CD4-positive, CD25-positive, alpha-beta regulatory T cell (primary cell): ENCODE results near the gene SLC2A13. TPM values are rescaled to one million over a fixed set of nuclear protein-coding genes. Genes with fewer than 3 reads are reported as not detected.
A peak's percentile ranks its signal among the peaks of the same experiment; 100 is the strongest.
"Not testable (repeated sequence)": the region's sequence is repeated elsewhere in the genome, so short reads cannot be mapped to it uniquely, and the experiment has no call there.

Experiments used
- ATAC-seq, 2 donors: fragments of 150-1000 bp; cut with Tn5 transposase; one replicate each; pipeline ENCODE4 v1.10.0; 2021; ENCODE audit warnings: low read depth in 2 of 2, moderate number of reproducible peaks in 2 of 2, moderate library complexity in 1 of 2
- DNase-seq, 3 donors: peaks; one replicate each; pipeline versions ENCODE4 v3.0.0 to v3.0.0-alpha.2; 2012 to 2022; ENCODE audit warnings: mixed read lengths in 1 of 3
- H3K27ac ChIP-seq: one replicate; pipeline ENCODE4 v1.7.0; 2013; ENCODE audit warnings: mild to moderate bottlenecking, low read length; ENCODE audit not compliant: insufficient read depth, poor library complexity, severe bottlenecking
- H3K27me3 ChIP-seq: one replicate; pipeline ENCODE4 v1.7.0; 2013; ENCODE audit warnings: low read length; ENCODE audit not compliant: control insufficient read depth, insufficient read depth
- H3K36me3 ChIP-seq: one replicate; pipeline ENCODE4 v1.7.0; 2013; ENCODE audit warnings: mild to moderate bottlenecking, low read length, moderate library complexity; ENCODE audit not compliant: control insufficient read depth, insufficient read depth
- H3K4me1 ChIP-seq: 2 replicates; pipeline ENCODE4 v1.7.0; 2013; ENCODE audit warnings: mild to moderate bottlenecking, low read length; ENCODE audit not compliant: insufficient read depth, control insufficient read depth, poor library complexity, severe bottlenecking
- H3K4me3 ChIP-seq: one replicate; pipeline ENCODE4 v1.7.0; 2013; ENCODE audit warnings: low read depth, mild to moderate bottlenecking, low read length, moderate library complexity
- H3K9me3 ChIP-seq, 2 experiments: 1 replicate in 1 of 2; 2 replicates in 1 of 2; pipeline ENCODE4 v1.7.0; 2013; ENCODE audit warnings: low read length in 2 of 2, mild to moderate bottlenecking in 1 of 2, moderate library complexity in 1 of 2; ENCODE audit not compliant: control insufficient read depth in 2 of 2
- H3K27ac Mint-ChIP-seq, 3 donors: one replicate each; pipeline ENCODE4 v1.8.0; 2020 to 2022; ENCODE audit warnings: mild to moderate bottlenecking in 3 of 3, mixed read lengths in 3 of 3, moderate library complexity in 2 of 3
- H3K27me3 Mint-ChIP-seq: one replicate; pipeline ENCODE4 v1.8.0; 2022; ENCODE audit warnings: mild to moderate bottlenecking, mixed read lengths
- H3K36me3 Mint-ChIP-seq: one replicate; pipeline ENCODE4 v1.8.0; 2020; ENCODE audit warnings: mixed read lengths
- H3K4me1 Mint-ChIP-seq, 4 donors: one replicate each; pipeline ENCODE4 v1.8.0; 2020 to 2022; ENCODE audit warnings: mixed read lengths in 4 of 4, mild to moderate bottlenecking in 1 of 4
- H3K4me3 Mint-ChIP-seq, 4 donors: one replicate each; pipeline ENCODE4 v1.8.0; 2020 to 2022; ENCODE audit warnings: mild to moderate bottlenecking in 4 of 4, mixed read lengths in 4 of 4, moderate library complexity in 3 of 4
- H3K9me3 Mint-ChIP-seq, 7 donors: one replicate each; pipeline ENCODE4 v1.8.0; 2020 to 2022; ENCODE audit warnings: mixed read lengths in 7 of 7, mild to moderate bottlenecking in 3 of 7, moderate library complexity in 2 of 7
- polyA plus RNA-seq, 4 donors: library from polyadenylated mRNA; unstranded; fragments of 300-500 nt; fragmentation: Illumina TruSeq; gene quantifications; one replicate each; pipeline ENCODE4 v1.2.3, GENCODE V29; 2021
- total RNA-seq: library from RNA; stranded (reverse); gene quantifications from one replicate; pipeline ENCODE4 v1.2.3, GENCODE V29; 2022

SLC2A13 gene
- total and polyA plus RNA-seq, 5 donors from 2014 or later = 0.96 to 4.4 (median 1.9) TPM

- H3K36me3 ChIP-seq, DNase-seq, H3K27me3 ChIP-seq, ATAC-seq, H3K27ac Mint-ChIP-seq, H3K27ac ChIP-seq, H3K27me3 Mint-ChIP-seq, H3K4me3 ChIP-seq, H3K4me1 ChIP-seq, H3K4me3 Mint-ChIP-seq, H3K4me1 Mint-ChIP-seq: not testable (repeated sequence)
- peaks cover 0 to 11% of the 10 kb centered on the region in 2 experiments for H3K9me3 ChIP-seq
- Mint-ChIP-seq H3K9me3 (peaks cover 0 to 20% (median 9%) of the 10 kb centered on the region in 7 donors), H3K36me3 (peaks cover 16% of the 10 kb centered on the region)
Observed at GRCh38 chr12:39746151-39746550, 359.7 kb downstream of the SLC2A13 start.

- Histone ChIP-seq H3K27me3 (no peaks in the 10 kb centered on the region), H3K4me1 (no peaks in the 10 kb centered on the region), H3K9me3 (peaks cover 0 to 11% of the 10 kb centered on the region in 2 experiments), H3K27ac (no peak overlapping the region), H3K4me3 (no peak overlapping the region), H3K36me3 (no peaks in the 10 kb centered on the region)
- DNase-seq = no peak
- Mint-ChIP-seq H3K36me3 (peaks cover 17% of the 10 kb centered on the region), H3K27me3 (no peaks in the 10 kb centered on the region), H3K4me1 (no peaks in the 10 kb centered on the region), H3K9me3 (peaks cover 0 to 15% (median 6%) of the 10 kb centered on the region in 7 donors), H3K27ac (no peak overlapping the region), H3K4me3 (no peak overlapping the region)
- no peak for ATAC-seq
Observed at GRCh38 chr12:39743655-39744054, 362.2 kb downstream of the SLC2A13 start.

DNA sequence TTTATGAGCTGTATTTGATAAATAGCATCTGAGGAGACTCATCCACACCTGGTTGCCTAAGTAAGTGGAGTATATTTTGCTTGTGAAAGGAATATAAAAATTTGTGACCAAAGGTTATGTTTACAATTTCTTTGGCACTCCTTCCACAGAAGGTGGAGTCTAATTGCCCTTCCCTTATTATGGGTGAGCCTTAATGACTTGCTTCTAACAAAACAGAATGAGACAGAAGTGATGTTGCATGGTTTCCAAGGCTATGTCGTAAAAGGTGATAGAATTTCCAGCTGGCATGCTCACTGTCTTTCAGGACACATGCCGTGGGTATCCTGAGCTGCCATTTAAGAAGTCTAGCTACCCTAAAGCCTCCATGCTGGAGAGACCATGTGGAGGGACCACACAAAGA is 369.5 kb downstream of the SLC2A13 start:
- Mint-ChIP-seq H3K4me1 (no peaks in the 10 kb centered on the region), H3K4me3 (no peak overlapping the region), H3K36me3 (peaks cover 7% of the 10 kb centered on the region), H3K9me3 (peaks cover 5 to 18% (median 13%) of the 10 kb centered on the region in 7 donors), H3K27ac (no peak overlapping the region), H3K27me3 (peaks cover 5% of the 10 kb centered on the region)
- ATAC-seq (no peak), DNase-seq (no peak)
- H3K27me3 ChIP-seq = no peaks in the 10 kb centered on the region
- H3K4me1 ChIP-seq = no peaks in the 10 kb centered on the region
- H3K27ac ChIP-seq = no peak overlapping the region
- H3K9me3 ChIP-seq = peaks cover 16% of the 10 kb centered on the region in 2 experiments
- H3K36me3 ChIP-seq = no peaks in the 10 kb centered on the region
- H3K4me3 ChIP-seq = no peak overlapping the region

- ATAC-seq (peak; percentile 67 to 79), DNase-seq (peak in 1 of 3 donors; percentile 53)
- no peaks in the 10 kb centered on the region for H3K36me3 Mint-ChIP-seq
- H3K4me3 ChIP-seq = peak overlapping the region; percentile 13
- H3K4me1 ChIP-seq = peaks cover 5% of the 10 kb centered on the region
- peak overlapping the region in 1 of 4 donors; percentile 33 for H3K4me3 Mint-ChIP-seq
- H3K9me3 Mint-ChIP-seq = peaks cover 0 to 8% (median 1%) of the 10 kb centered on the region in 7 donors
- no peaks in the 10 kb centered on the region for H3K27me3 Mint-ChIP-seq
- H3K27ac ChIP-seq = no peak overlapping the region
- H3K9me3 ChIP-seq = no peaks in the 10 kb centered on the region
- no peak overlapping the region for H3K27ac Mint-ChIP-seq
- H3K27me3 ChIP-seq = no peaks in the 10 kb centered on the region
- H3K36me3 ChIP-seq = no peaks in the 10 kb centered on the region
- H3K4me1 Mint-ChIP-seq = peaks cover 6 to 31% (median 13%) of the 10 kb centered on the region in 4 donors
Observed at GRCh38 chr12:39723831-39724230, 382.1 kb downstream of the SLC2A13 start.

DNA sequence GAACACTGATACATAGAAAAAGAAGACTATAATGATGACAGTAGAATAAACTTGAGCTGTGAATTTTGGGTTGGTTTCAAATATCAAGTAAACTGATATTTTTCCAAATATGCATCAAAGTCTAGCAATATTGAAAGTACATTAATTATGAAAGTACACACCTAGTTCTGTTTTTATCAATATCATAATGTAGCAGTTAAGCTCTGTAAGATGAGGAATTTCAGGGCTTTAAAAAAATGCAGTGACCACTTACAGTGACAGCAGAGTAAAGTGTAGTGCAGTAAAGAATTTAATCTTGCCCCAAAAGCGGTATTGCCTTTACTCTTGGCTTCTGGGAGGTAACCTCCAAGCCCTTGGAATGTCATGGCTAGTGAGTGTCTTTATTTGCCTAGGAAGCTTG is 383.4 kb downstream of the SLC2A13 start:
- Histone ChIP-seq H3K4me3 (peak overlapping the region; percentile 21), H3K27ac (no peak overlapping the region), H3K4me1 (peaks cover 5% of the 10 kb centered on the region), H3K36me3 (no peaks in the 10 kb centered on the region), H3K9me3 (no peaks in the 10 kb centered on the region), H3K27me3 (no peaks in the 10 kb centered on the region)
- H3K36me3 Mint-ChIP-seq = no peaks in the 10 kb centered on the region
- ATAC-seq = no peak
- H3K9me3 Mint-ChIP-seq = peaks cover 0 to 6% (median 0%) of the 10 kb centered on the region in 7 donors
- no peak for DNase-seq
- H3K4me3 Mint-ChIP-seq = no peak overlapping the region
- no peaks in the 10 kb centered on the region for H3K27me3 Mint-ChIP-seq
- H3K4me1 Mint-ChIP-seq = peaks cover 6 to 31% (median 13%) of the 10 kb centered on the region in 4 donors
- H3K27ac Mint-ChIP-seq = peak overlapping the region in 1 of 3 donors; percentile 28

GRCh38 chr12:39713552-39713951 is 392.3 kb downstream of the SLC2A13 start:
- Mint-ChIP-seq H3K27ac (no peak overlapping the region), H3K4me3 (no peak overlapping the region), H3K36me3 (no peaks in the 10 kb centered on the region), H3K9me3 (peaks cover 0 to 6% (median 0%) of the 10 kb centered on the region in 7 donors), H3K4me1 (peaks cover 0 to 2% (median 0%) of the 10 kb centered on the region in 4 donors), H3K27me3 (no peaks in the 10 kb centered on the region)
- Histone ChIP-seq H3K4me3 (no peak overlapping the region), H3K4me1 (no peaks in the 10 kb centered on the region), H3K9me3 (no peaks in the 10 kb centered on the region), H3K27me3 (no peaks in the 10 kb centered on the region), H3K27ac (no peak overlapping the region), H3K36me3 (no peaks in the 10 kb centered on the region)
- no peak for DNase-seq
- ATAC-seq = no peak

- H3K36me3 ChIP-seq = no peaks in the 10 kb centered on the region
- ATAC-seq (no peak), DNase-seq (no peak)
- H3K4me3 ChIP-seq = no peak overlapping the region
- no peaks in the 10 kb centered on the region for H3K4me1 ChIP-seq
- no peaks in the 10 kb centered on the region for H3K9me3 ChIP-seq
- peaks cover 0 to 2% (median 0%) of the 10 kb centered on the region in 4 donors for H3K4me1 Mint-ChIP-seq
- H3K4me3 Mint-ChIP-seq = no peak overlapping the region
- H3K27ac Mint-ChIP-seq = no peak overlapping the region
- H3K36me3 Mint-ChIP-seq = no peaks in the 10 kb centered on the region
- H3K27me3 Mint-ChIP-seq = peaks cover 4% of the 10 kb centered on the region
- no peak overlapping the region for H3K27ac ChIP-seq
- H3K9me3 Mint-ChIP-seq = peaks cover 0 to 6% (median 0%) of the 10 kb centered on the region in 7 donors
- H3K27me3 ChIP-seq = no peaks in the 10 kb centered on the region
Observed at GRCh38 chr12:39712334-39712733, 393.5 kb downstream of the SLC2A13 start.
